Caco-2 (cell line): Measurements from ENCODE around the gene KYNU. TPM values are rescaled to one million over a fixed set of nuclear protein-coding genes. Genes with fewer than 3 reads are reported as not detected.

Experiments used
- BruUV-seq: library from RNA; stranded (reverse); fragments of 400-500 nt; replicated peaks from 2 replicates; lab custom pipeline; 2021; lab: Mats Ljungman, UMichigan
- CTCF ChIA-PET: fragments of 300-600 bp; sonication (Branson Sonifier 250); formaldehyde crosslinking; loops from one replicate; lab custom pipeline; 2022; ENCODE audit warnings: antibody characterized with exemption; lab: Charles Lee
- POLR2A ChIA-PET: fragments of 300-600 bp; sonication (Branson Sonifier 250); formaldehyde crosslinking; loops from one replicate; lab custom pipeline; 2022; ENCODE audit warnings: antibody characterized with exemption; lab: Charles Lee
- DNase-seq, 2 experiments: peaks; one replicate each; pipeline versions ENCODE4 v3.0.0 to v3.0.0-alpha.2; 2020 to 2022
- H3K27me3 ChIP-seq: replicated peaks from 2 replicates; pipeline ENCODE4 v1.6.0; 2011; ENCODE audit warnings: low read length; ENCODE audit not compliant: control insufficient read depth, insufficient read depth
- H3K36me3 ChIP-seq: 2 replicates; pipeline ENCODE4 v1.5.1; 2011; ENCODE audit warnings: low read length; ENCODE audit not compliant: control insufficient read depth, insufficient read depth
- H3K4me1 ChIP-seq: fragments of 250-450 bp; sonication (Bioruptor Pico); 2 replicates; pipeline ENCODE4 v1.5.1; 2020; ENCODE audit warnings: mild to moderate bottlenecking
- H3K4me3 ChIP-seq: 2 replicates; pipeline ENCODE4 v1.5.1; 2011; ENCODE audit warnings: low read depth, mild to moderate bottlenecking, control low read depth, low read length
- H3K9me3 ChIP-seq: fragments of 250-450 bp; sonication (Bioruptor Pico); 2 replicates; pipeline ENCODE4 v1.5.1; 2020; ENCODE audit warnings: mild to moderate bottlenecking, moderate library complexity
- H3K27ac Mint-ChIP-seq: one replicate; pipeline ENCODE4 v1.8.0; 2022; ENCODE audit warnings: mixed read lengths; ENCODE audit not compliant: unreplicated experiment
- H3K27me3 Mint-ChIP-seq: one replicate; pipeline ENCODE4 v1.8.0; 2022; ENCODE audit warnings: mixed read lengths; ENCODE audit not compliant: insufficient read depth, unreplicated experiment
- H3K36me3 Mint-ChIP-seq: one replicate; pipeline ENCODE4 v1.8.0; 2022; ENCODE audit warnings: mild to moderate bottlenecking, mixed read lengths; ENCODE audit not compliant: insufficient read depth, unreplicated experiment
- H3K4me1 Mint-ChIP-seq: one replicate; pipeline ENCODE4 v1.8.0; 2022; ENCODE audit warnings: low read depth, mixed read lengths; ENCODE audit not compliant: unreplicated experiment
- H3K4me3 Mint-ChIP-seq: one replicate; pipeline ENCODE4 v1.8.0; 2022; ENCODE audit warnings: mild to moderate bottlenecking, moderate library complexity, mixed read lengths; ENCODE audit not compliant: unreplicated experiment
- H3K9me3 Mint-ChIP-seq: one replicate; pipeline ENCODE4 v1.8.0; 2022; ENCODE audit warnings: mixed read lengths; ENCODE audit not compliant: unreplicated experiment
- intact Hi-C: fragments of 100-400 bp; cut with micrococcal nuclease; formaldehyde crosslinking; loops from one replicate; pipeline ENCODE4 v1.10.0; 2022; ENCODE audit not compliant: unreplicated experiment
- total RNA-seq: library from RNA; stranded (reverse); gene quantifications from 2 replicates; pipeline ENCODE4 v1.2.3, GENCODE V29; 2022
- TF ChIP-seq, protein P1 (sequence below), 2 experiments: fragments of 200-600 bp in 1 of 2; IDR thresholded peaks; 1 replicate in 1 of 2; 2 replicates in 1 of 2; pipeline versions ENCODE4 v1.5.1 to v1.8.0; 2011 to 2022; ENCODE audit warnings: antibody characterized with exemption in 1 of 2, control low read depth in 1 of 2, inconsistent platforms in 1 of 2, low read depth in 1 of 2, low read length in 1 of 2, mild to moderate bottlenecking in 1 of 2, moderate library complexity in 1 of 2; ENCODE audit not compliant: insufficient read depth in 1 of 2, severe bottlenecking in 1 of 2, unreplicated experiment in 1 of 2

Gene KYNU
- total RNA-seq, 1 experiment from 2014 or later = 4.3 TPM

DNA sequence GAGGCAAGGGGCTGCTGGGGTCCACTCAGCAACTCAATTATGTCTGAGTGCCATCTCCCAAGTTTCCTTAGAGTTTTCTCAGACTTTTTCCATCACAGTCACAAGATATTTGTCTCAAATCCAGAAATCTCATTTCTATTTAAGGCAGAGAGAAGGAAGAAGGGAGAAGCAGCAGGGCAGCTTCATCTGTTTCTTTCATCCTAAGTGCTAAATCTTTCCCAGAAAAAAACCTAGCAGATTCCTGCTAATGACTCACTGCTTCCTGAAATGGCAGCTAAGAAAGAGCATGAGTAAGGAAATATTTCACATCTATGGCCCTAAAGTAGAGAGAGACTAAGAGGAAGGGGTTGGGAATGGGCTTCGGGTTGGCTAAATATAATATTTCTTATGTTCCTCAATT lies 88.0 kb downstream of the KYNU start:
- CTCF ChIA-PET = no interaction called here

DNA sequence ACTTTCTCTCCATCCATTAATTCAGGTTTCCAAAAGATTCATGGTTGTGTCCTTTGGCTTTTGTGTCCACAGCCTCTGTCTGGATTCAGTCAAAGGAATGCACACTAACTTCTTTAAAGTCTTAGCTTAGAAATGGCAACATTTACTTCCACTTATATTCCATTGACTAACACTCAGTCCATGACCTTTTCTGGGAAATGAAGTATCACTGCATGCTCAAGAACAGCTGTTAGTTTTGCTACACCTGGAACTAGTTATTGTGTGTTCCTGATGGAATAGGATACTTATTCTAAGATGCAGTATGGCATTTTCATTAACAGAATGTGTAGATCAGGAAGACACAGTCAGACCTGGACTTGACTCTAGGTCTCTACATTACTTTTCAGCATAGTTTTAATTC lies 88.8 kb downstream of the KYNU start:
- peaks cover 15% of the 10 kb centered on the region for H3K9me3 Mint-ChIP-seq
- Histone ChIP-seq H3K4me1 (peaks cover 7% of the 10 kb centered on the region; the same call in 1 of the 2 replicates), H3K36me3 (no peaks in the 10 kb centered on the region), H3K9me3 (peaks cover 4% of the 10 kb centered on the region; the same call in 1 of the 2 replicates), H3K4me3 (no peak overlapping the region), H3K27me3 (no peaks in the 10 kb centered on the region)
- H3K27me3 Mint-ChIP-seq = no peaks in the 10 kb centered on the region
- no TSS peak for BruUV-seq
- TF ChIP-seq, protein P1, sequence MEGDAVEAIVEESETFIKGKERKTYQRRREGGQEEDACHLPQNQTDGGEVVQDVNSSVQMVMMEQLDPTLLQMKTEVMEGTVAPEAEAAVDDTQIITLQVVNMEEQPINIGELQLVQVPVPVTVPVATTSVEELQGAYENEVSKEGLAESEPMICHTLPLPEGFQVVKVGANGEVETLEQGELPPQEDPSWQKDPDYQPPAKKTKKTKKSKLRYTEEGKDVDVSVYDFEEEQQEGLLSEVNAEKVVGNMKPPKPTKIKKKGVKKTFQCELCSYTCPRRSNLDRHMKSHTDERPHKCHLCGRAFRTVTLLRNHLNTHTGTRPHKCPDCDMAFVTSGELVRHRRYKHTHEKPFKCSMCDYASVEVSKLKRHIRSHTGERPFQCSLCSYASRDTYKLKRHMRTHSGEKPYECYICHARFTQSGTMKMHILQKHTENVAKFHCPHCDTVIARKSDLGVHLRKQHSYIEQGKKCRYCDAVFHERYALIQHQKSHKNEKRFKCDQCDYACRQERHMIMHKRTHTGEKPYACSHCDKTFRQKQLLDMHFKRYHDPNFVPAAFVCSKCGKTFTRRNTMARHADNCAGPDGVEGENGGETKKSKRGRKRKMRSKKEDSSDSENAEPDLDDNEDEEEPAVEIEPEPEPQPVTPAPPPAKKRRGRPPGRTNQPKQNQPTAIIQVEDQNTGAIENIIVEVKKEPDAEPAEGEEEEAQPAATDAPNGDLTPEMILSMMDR (IDR thresholded peaks at IDR 0.05; ENCODE audit: insufficient read depth in 1 of 2, low read depth in 1 of 2, low read length in 1 of 2, severe bottlenecking in 1 of 2, unreplicated experiment in 1 of 2) = no peak
- H3K4me1 Mint-ChIP-seq = no peaks in the 10 kb centered on the region
- no peak overlapping the region for H3K4me3 Mint-ChIP-seq
- no peak for DNase-seq
- CTCF ChIA-PET = no interaction called here
- H3K27ac Mint-ChIP-seq = no peak overlapping the region
- peaks cover 4% of the 10 kb centered on the region for H3K36me3 Mint-ChIP-seq
- intact Hi-C loops = no loop called here
- POLR2A ChIA-PET = no interaction called here

More for the DNA sequence above, 88.0 kb downstream of the KYNU start:
- no peak for DNase-seq
- Histone ChIP-seq H3K4me3 (no peak overlapping the region), H3K27me3 (no peaks in the 10 kb centered on the region), H3K9me3 (peaks cover 4% of the 10 kb centered on the region; the same call in 1 of the 2 replicates), H3K36me3 (no peaks in the 10 kb centered on the region), H3K4me1 (peaks cover 7% of the 10 kb centered on the region; the same call in 1 of the 2 replicates)
- Mint-ChIP-seq H3K4me1 (no peaks in the 10 kb centered on the region), H3K36me3 (peaks cover 4% of the 10 kb centered on the region), H3K9me3 (peaks cover 15% of the 10 kb centered on the region), H3K27me3 (no peaks in the 10 kb centered on the region), H3K4me3 (no peak overlapping the region), H3K27ac (no peak overlapping the region)
- TF ChIP-seq, protein P1 (IDR thresholded peaks at IDR 0.05; ENCODE audit: insufficient read depth in 1 of 2, low read depth in 1 of 2, low read length in 1 of 2, severe bottlenecking in 1 of 2, unreplicated experiment in 1 of 2) = no peak
- intact Hi-C loops = no loop called here
- POLR2A ChIA-PET = no interaction called here
- BruUV-seq = no TSS peak

DNA sequence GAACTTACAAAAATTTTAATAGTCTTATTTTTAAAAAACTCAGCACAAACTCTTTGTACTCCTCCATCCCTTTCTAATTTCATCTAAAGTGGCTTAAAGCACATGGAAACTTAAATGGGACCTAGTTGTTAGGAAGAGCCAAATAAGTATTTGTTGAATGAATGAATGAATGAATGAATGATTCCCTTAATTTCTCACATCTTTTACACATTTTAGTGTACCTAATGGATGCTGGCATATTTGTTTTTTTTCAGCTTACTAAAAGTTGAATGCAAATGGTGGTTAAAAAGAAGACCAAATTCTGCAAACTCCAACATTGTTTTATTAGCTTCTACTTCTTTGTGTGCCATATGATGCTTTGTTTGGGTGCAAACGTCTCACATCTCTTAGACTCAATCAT lies 89.6 kb downstream of the KYNU start:
- Histone ChIP-seq H3K9me3 (peaks cover 4% of the 10 kb centered on the region; the same call in 1 of the 2 replicates), H3K4me3 (no peak overlapping the region), H3K36me3 (no peaks in the 10 kb centered on the region), H3K4me1 (peaks cover 7% of the 10 kb centered on the region; the same call in 1 of the 2 replicates), H3K27me3 (no peaks in the 10 kb centered on the region)
- H3K4me3 Mint-ChIP-seq = no peak overlapping the region
- no peaks in the 10 kb centered on the region for H3K27me3 Mint-ChIP-seq
- POLR2A ChIA-PET = no interaction called here
- TF ChIP-seq, protein P1 (IDR thresholded peaks at IDR 0.05; ENCODE audit: insufficient read depth in 1 of 2, low read depth in 1 of 2, low read length in 1 of 2, severe bottlenecking in 1 of 2, unreplicated experiment in 1 of 2) = no peak
- DNase-seq = no peak
- peaks cover 15% of the 10 kb centered on the region for H3K9me3 Mint-ChIP-seq
- CTCF ChIA-PET = no interaction called here
- no peak overlapping the region for H3K27ac Mint-ChIP-seq
- peaks cover 4% of the 10 kb centered on the region for H3K36me3 Mint-ChIP-seq
- intact Hi-C loops = no loop called here
- no peaks in the 10 kb centered on the region for H3K4me1 Mint-ChIP-seq
- BruUV-seq = no TSS peak
